NCI-H2227 treated with DMSO at 0.1 percent for 48 hours (cell line): ENCODE measurements around the gene MEI1.
A peak's percentile ranks its signal among the peaks of the same experiment; 100 is the strongest.

Source experiments
- DNase-seq: peaks from one replicate; lab custom pipeline; 2025; lab: John Stamatoyannopoulos, UW

The MEI1 gene

GRCh38 chr22:41782316-41782715, 83.0 kb downstream of the MEI1 start:
- DNase-seq = no peak

- no peak for DNase-seq
Observed at GRCh38 chr22:41782751-41783150, 83.4 kb downstream of the MEI1 start.

- no peak for DNase-seq
Observed at GRCh38 chr22:41787331-41787730, 88.0 kb downstream of the MEI1 start.

- DNase-seq = no peak
Observed at GRCh38 chr22:41793871-41794270, 94.6 kb downstream of the MEI1 start.

GRCh38 chr22:41798736-41799135, 99.4 kb downstream of the MEI1 start:
- DNase-seq = no peak

GRCh38 chr22:41799486-41800347, 100.4 kb downstream of the MEI1 start:
- no peak for DNase-seq

GRCh38 chr22:41800348-41801146, 101.2 kb downstream of the MEI1 start, which contains the start of gene CCDC134:
CCDC134 (plus strand) TSS chr22:41800679; CDS start chr22:41808891, 8,212 bp downstream.
- DNase-seq = peak; percentile 67

- DNase-seq = no peak
Observed at GRCh38 chr22:41801147-41801819, 102.0 kb downstream of the MEI1 start.

- DNase-seq = no peak
Observed at GRCh38 chr22:41801886-41802285, 102.6 kb downstream of the MEI1 start.

- DNase-seq = no peak
Observed at GRCh38 chr22:41805639-41806038, 106.3 kb downstream of the MEI1 start.

GRCh38 chr22:41808400-41808799, 109.1 kb downstream of the MEI1 start:
- no peak for DNase-seq

GRCh38 chr22:41810022-41810421, 110.7 kb downstream of the MEI1 start:
- no peak for DNase-seq

- no peak for DNase-seq
Observed at GRCh38 chr22:41812805-41813545, 113.7 kb downstream of the MEI1 start.

GRCh38 chr22:41813726-41814410, 114.6 kb downstream of the MEI1 start:
- DNase-seq = no peak

- DNase-seq = no peak
Observed at GRCh38 chr22:41815716-41816115, 116.4 kb downstream of the MEI1 start.

- no peak for DNase-seq
Observed at GRCh38 chr22:41816241-41816640, 116.9 kb downstream of the MEI1 start.

GRCh38 chr22:41816871-41817270, 117.6 kb downstream of the MEI1 start:
- DNase-seq = no peak

GRCh38 chr22:41818011-41818410, 118.7 kb downstream of the MEI1 start:
- no peak for DNase-seq

- DNase-seq = no peak
Observed at GRCh38 chr22:41818596-41818995, 119.3 kb downstream of the MEI1 start.

GRCh38 chr22:41819257-41819656, 120.0 kb downstream of the MEI1 start:
- DNase-seq = no peak

- no peak for DNase-seq
Observed at GRCh38 chr22:41820447-41820846, 121.1 kb downstream of the MEI1 start.
